WERI-Rb-1 (cell line): ENCODE measurements around the gene GMDS.

Experiments used
- DNase-seq: peaks from one replicate; pipeline ENCODE4 v3.0.0-alpha.2; 2020
- H3K27ac ChIP-seq: fragments of 250-450 bp; sonication (Bioruptor Pico); 2 replicates; pipeline ENCODE4 v1.5.1; 2020; ENCODE audit warnings: mild to moderate bottlenecking, moderate library complexity
- H3K27me3 ChIP-seq: fragments of 250-450 bp; sonication (Bioruptor Pico); 2 replicates; pipeline ENCODE4 v1.5.1; 2021; ENCODE audit warnings: mild to moderate bottlenecking, low read depth, moderate library complexity; ENCODE audit not compliant: insufficient read depth, severe bottlenecking
- H3K36me3 ChIP-seq: fragments of 250-450 bp; sonication (Bioruptor Pico); 2 replicates; pipeline ENCODE4 v1.5.1; 2020; ENCODE audit warnings: mild to moderate bottlenecking, moderate library complexity
- H3K4me3 ChIP-seq: 2 replicates; pipeline ENCODE4 v1.5.1; 2011; ENCODE audit warnings: low read depth, mild to moderate bottlenecking, control low read depth, low read length
- H3K9me3 ChIP-seq: fragments of 250-450 bp; sonication (Bioruptor Pico); 2 replicates; pipeline ENCODE4 v1.5.1; 2021; ENCODE audit warnings: mild to moderate bottlenecking, moderate library complexity; ENCODE audit not compliant: severe bottlenecking
- TF ChIP-seq, protein P1 (sequence below): IDR thresholded peaks from 2 replicates; pipeline ENCODE4 v1.5.1; 2011; ENCODE audit warnings: low read depth, mild to moderate bottlenecking, control low read depth, inconsistent platforms, low read length

Gene GMDS

DNA sequence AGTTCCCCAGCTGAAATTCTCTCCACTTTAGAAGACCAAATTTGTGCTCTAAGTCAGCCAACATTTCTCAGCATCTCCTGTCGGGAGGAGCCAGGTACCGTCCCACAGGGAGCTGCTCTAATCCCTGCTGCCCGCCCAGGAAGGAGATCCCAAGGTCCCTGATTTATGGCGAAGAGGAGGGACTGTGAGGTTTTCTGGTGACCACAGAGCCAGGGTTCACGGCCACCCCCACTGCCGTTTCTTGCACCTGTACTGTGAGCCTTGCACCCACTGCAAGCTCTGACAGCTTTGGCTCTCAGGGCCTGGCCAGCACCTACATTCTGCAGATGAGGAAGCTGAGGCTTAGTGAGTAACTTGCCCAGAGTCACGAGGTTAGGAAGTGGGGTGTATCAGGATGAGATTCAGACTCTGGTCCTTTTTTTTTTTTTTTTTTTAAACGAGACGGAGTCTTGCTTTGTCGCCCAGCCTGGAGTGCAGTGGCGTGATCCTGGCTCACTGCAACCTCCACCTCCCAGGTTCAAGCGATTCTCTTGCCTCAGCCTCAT lies 600.8 kb downstream of the GMDS start:
- Histone ChIP-seq H3K27me3 (no peaks in the 10 kb centered on the region), H3K36me3 (no peaks in the 10 kb centered on the region), H3K9me3 (no peaks in the 10 kb centered on the region), H3K4me3 (no peak overlapping the region), H3K27ac (no peak overlapping the region)
- DNase-seq = no peak
- TF ChIP-seq, protein P1, sequence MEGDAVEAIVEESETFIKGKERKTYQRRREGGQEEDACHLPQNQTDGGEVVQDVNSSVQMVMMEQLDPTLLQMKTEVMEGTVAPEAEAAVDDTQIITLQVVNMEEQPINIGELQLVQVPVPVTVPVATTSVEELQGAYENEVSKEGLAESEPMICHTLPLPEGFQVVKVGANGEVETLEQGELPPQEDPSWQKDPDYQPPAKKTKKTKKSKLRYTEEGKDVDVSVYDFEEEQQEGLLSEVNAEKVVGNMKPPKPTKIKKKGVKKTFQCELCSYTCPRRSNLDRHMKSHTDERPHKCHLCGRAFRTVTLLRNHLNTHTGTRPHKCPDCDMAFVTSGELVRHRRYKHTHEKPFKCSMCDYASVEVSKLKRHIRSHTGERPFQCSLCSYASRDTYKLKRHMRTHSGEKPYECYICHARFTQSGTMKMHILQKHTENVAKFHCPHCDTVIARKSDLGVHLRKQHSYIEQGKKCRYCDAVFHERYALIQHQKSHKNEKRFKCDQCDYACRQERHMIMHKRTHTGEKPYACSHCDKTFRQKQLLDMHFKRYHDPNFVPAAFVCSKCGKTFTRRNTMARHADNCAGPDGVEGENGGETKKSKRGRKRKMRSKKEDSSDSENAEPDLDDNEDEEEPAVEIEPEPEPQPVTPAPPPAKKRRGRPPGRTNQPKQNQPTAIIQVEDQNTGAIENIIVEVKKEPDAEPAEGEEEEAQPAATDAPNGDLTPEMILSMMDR = no peak

DNA sequence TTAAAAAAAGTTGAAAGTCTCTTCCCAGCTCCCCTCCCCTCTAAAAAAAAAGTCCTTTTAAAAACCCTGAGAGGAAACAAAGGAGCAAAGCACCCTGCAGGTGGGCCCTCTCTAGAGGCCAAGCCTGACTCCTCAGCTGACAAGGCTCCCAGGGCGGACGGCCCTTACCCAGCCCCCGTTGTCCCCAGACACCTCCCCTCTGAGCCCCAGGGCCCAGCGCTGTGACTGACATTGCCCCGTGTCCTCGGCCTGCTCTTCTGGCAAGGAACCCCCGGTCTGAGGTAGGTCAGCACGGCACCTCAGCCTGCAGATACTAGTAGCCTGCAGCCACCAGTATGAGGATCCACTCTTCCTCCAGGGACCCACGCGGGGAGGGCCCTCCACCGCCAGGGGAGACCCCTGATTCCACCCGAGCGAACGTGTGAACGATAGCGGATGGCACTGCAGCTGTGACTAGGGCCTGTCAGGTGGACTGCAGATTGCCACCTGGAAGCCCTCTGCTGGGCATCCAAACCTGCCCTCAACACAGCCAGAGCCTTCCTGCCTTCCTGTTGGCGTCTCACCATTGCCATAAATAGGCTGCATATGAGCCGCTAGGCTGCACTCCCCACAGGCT lies 601.5 kb downstream of the GMDS start:
- H3K4me3 ChIP-seq = no peak overlapping the region

DNA sequence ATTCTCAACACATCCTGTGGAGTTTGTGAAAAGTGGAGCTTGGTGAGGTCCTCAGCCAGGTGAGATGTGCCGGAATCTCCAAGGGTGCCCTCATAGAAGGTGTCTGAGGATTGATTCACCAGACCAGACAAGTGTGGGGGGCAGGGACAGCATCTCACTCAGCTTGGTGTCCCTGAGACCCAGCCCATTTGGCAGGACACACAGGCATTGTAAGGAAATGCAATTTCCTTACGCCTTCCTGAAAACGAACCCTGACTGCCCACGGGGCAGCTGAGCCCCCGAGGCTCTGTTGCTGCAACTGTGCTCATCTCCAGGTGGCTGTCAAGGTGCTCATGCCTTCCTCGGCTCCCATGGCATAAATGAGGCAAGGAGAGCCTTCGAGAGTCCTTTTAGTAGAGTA lies 602.3 kb downstream of the GMDS start:
- H3K27ac ChIP-seq = no peak overlapping the region
- no peaks in the 10 kb centered on the region for H3K36me3 ChIP-seq
- H3K4me3 ChIP-seq = no peak overlapping the region
- H3K9me3 ChIP-seq = no peaks in the 10 kb centered on the region
- no peak for DNase-seq
- TF ChIP-seq, protein P1 = no peak
- no peaks in the 10 kb centered on the region for H3K27me3 ChIP-seq

More for the DNA sequence above, 601.5 kb downstream of the GMDS start:
- H3K9me3 ChIP-seq = no peaks in the 10 kb centered on the region
- TF ChIP-seq, protein P1 = no peak
- no peaks in the 10 kb centered on the region for H3K27me3 ChIP-seq
- no peak for DNase-seq
- no peaks in the 10 kb centered on the region for H3K36me3 ChIP-seq
- no peak overlapping the region for H3K27ac ChIP-seq

DNA sequence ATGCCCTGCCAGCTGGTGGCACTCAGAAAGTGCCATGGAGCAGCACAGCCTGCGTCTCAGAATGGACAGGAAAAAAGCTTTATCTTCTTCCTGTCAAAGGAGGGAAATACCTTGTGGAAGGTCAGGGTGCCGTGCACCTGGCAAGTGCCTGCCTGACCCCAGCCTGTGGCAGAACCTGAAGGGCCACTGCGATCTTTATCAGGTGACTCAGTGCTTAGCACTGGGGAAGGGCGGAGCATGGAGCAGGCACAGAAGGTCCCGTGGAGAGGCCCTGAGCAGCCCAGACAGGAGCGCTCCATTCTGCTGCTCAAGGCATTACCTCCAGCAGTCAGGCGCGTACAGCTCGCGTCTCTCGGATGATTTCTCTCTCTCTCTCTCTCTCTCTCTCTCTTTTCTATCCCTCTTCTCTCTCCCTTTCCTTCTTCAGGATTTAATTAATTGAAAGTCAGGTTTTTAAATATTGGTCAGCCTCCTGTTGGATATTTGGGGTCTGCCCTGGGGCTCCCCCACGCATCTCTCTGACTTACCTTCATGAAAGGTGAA lies 604.0 kb downstream of the GMDS start:
- Histone ChIP-seq H3K27me3 (no peaks in the 10 kb centered on the region), H3K27ac (no peak overlapping the region), H3K4me3 (no peak overlapping the region), H3K9me3 (no peaks in the 10 kb centered on the region), H3K36me3 (no peaks in the 10 kb centered on the region)
- TF ChIP-seq, protein P1 = no peak
- no peak for DNase-seq

DNA sequence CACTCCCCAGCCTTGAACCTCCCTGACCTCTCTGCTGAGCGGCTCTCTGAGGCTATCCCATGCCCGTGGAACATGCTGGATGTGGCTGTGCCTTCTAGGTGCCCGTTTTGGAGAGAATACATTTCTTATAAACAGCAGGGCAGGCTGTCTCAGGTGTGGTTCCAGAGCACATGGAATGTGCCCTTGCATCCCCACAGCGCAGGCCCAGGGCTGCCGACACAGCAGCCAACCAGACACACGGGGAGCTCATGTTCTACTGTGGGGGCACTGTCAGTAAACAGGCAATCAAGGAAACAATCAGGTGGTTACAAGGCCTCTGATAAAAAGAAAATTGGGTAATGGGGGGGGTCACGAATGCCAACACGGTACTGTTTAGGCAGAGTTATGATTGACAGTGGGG lies 604.9 kb downstream of the GMDS start:
- no peak for DNase-seq
- no peak overlapping the region for H3K27ac ChIP-seq
- no peaks in the 10 kb centered on the region for H3K27me3 ChIP-seq
- no peaks in the 10 kb centered on the region for H3K9me3 ChIP-seq
- TF ChIP-seq, protein P1 = no peak
- H3K36me3 ChIP-seq = no peaks in the 10 kb centered on the region
- H3K4me3 ChIP-seq = no peak overlapping the region

DNA sequence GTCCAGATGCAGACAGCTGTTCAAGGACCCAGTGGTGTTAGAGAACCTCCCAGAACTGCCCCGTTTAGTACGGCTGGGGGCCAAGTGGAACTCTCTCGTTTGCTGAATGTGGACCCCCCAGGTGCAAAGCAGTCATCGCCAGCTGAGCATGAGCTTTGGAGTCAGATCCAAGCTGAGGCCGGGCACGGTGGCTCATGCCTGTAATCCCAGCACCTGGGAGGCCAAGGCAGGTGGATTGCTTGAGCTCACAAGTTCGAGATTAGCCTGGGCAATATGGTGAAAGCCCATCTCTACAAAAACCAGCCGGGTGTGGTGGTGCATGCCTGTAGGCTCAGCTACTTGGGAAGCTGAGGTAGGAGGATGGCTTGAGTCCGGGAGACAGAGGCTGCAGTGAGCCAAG lies 606.0 kb downstream of the GMDS start:
- no peak for DNase-seq
- no peak overlapping the region for H3K4me3 ChIP-seq
- TF ChIP-seq, protein P1 = no peak
- no peaks in the 10 kb centered on the region for H3K36me3 ChIP-seq
- no peaks in the 10 kb centered on the region for H3K9me3 ChIP-seq
- H3K27me3 ChIP-seq = no peaks in the 10 kb centered on the region
- H3K27ac ChIP-seq = no peak overlapping the region
